OCI-M1 (cell line): Measurements from ENCODE around the gene EPHX1.
"Not testable (repeated sequence)": the region's sequence is repeated elsewhere in the genome, so short reads cannot be mapped to it uniquely, and the experiment has no call there.

Experiments used
- DNase-seq: peaks from one replicate; lab custom pipeline; 2025; lab: John Stamatoyannopoulos, UW

The EPHX1 gene

GRCh38 chr1:225809842-225810578, at the start of gene EPHX1:
Gene EPHX1 (plus strand): TSS chr1:225810124. CDS start chr1:225828730, 18,606 bp downstream.
- DNase-seq = peak; percentile 90

GRCh38 chr1:225760531-225760930, 49.4 kb upstream of the EPHX1 start:
- no peak for DNase-seq

- not testable (repeated sequence) for DNase-seq
Observed at GRCh38 chr1:225761395-225761794, 48.5 kb upstream of the EPHX1 start.

GRCh38 chr1:225762002-225762441, 47.9 kb upstream of the EPHX1 start:
- no peak for DNase-seq

- DNase-seq = no peak
Observed at GRCh38 chr1:225762444-225762843, 47.5 kb upstream of the EPHX1 start.

- no peak for DNase-seq
Observed at GRCh38 chr1:225763716-225764548, 46.0 kb upstream of the EPHX1 start.

GRCh38 chr1:225765982-225766674, 43.8 kb upstream of the EPHX1 start:
- DNase-seq = no peak

GRCh38 chr1:225766967-225767633, 42.8 kb upstream of the EPHX1 start:
- peak; percentile 57 for DNase-seq

GRCh38 chr1:225767634-225768540, 42.0 kb upstream of the EPHX1 start:
- no peak for DNase-seq

GRCh38 chr1:225768662-225769426, 41.1 kb upstream of the EPHX1 start:
- DNase-seq = peak; percentile 39

GRCh38 chr1:225769687-225770086, 40.2 kb upstream of the EPHX1 start:
- DNase-seq = no peak

- no peak for DNase-seq
Observed at GRCh38 chr1:225770561-225771248, 39.2 kb upstream of the EPHX1 start.

GRCh38 chr1:225771661-225772322, 38.1 kb upstream of the EPHX1 start:
- DNase-seq = no peak

GRCh38 chr1:225772323-225772768, 37.6 kb upstream of the EPHX1 start:
- DNase-seq = peak; percentile 89

GRCh38 chr1:225772848-225773247, 37.1 kb upstream of the EPHX1 start:
- no peak for DNase-seq

GRCh38 chr1:225774281-225775147, 35.4 kb upstream of the EPHX1 start:
- no peak for DNase-seq

GRCh38 chr1:225776294-225776693, 33.6 kb upstream of the EPHX1 start:
- no peak for DNase-seq

- no peak for DNase-seq
Observed at GRCh38 chr1:225777058-225777582, 32.8 kb upstream of the EPHX1 start.
